Inflammatory macrophage treated with lipopolysaccharide for 4 hours (primary cell): ENCODE results near the gene GABARAPL1.

Experiments used
- DNase-seq: peaks from one replicate; pipeline ENCODE4 v3.0.0-alpha.2; 2020

GABARAPL1 gene

GRCh38 chr12:10235761-10236631 is 23.3 kb downstream of the GABARAPL1 start:
- peak; percentile 53 for DNase-seq

DNA sequence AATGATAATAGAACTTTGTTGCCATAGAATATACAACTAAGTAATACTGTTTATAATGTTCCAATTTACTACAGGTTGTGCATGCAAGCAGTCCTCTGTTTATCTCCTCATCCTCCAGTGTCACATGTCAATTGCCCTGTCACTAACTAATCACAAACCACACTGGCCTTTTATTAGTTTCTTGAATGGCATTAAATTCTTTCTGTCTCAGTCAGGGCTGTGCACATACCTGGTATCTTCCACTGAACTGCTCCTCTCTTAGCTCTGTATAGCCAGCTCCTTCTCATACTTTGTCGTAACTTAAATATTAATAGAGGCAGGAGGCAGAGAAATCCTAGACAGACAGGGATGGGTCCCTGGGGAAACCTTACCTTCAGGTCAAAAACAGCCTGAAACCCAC is 24.0 kb downstream of the GABARAPL1 start:
- DNase-seq: no peak

DNA sequence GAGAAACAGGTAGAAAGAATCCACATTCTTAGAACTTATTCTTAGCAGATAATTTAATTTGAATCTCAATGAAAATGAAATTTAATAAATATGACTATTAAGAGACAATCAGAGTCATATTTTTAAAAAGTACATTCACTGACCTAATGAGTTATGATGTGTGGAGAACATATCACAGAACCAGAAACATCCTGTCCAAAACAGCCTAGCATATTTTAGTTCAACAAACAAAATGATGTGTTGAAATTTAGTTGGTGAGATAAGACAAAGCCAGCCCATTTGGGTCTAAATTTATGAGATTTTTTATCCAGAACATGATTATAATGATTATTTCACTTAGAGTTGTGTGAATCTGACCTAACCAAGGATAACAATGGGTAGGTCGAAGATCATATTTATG is 25.8 kb downstream of the GABARAPL1 start:
- no peak for DNase-seq

GRCh38 chr12:10241290-10241689 is 28.6 kb downstream of the GABARAPL1 start:
- no peak for DNase-seq

GRCh38 chr12:10241727-10242126 is 29.1 kb downstream of the GABARAPL1 start:
- DNase-seq: no peak

GRCh38 chr12:10242539-10242938 is 29.9 kb downstream of the GABARAPL1 start:
- DNase-seq: no peak

GRCh38 chr12:10243818-10244520 is 31.3 kb downstream of the GABARAPL1 start:
- peak; percentile 56 for DNase-seq

GRCh38 chr12:10247436-10248058 is 34.9 kb downstream of the GABARAPL1 start:
- no peak for DNase-seq

DNA sequence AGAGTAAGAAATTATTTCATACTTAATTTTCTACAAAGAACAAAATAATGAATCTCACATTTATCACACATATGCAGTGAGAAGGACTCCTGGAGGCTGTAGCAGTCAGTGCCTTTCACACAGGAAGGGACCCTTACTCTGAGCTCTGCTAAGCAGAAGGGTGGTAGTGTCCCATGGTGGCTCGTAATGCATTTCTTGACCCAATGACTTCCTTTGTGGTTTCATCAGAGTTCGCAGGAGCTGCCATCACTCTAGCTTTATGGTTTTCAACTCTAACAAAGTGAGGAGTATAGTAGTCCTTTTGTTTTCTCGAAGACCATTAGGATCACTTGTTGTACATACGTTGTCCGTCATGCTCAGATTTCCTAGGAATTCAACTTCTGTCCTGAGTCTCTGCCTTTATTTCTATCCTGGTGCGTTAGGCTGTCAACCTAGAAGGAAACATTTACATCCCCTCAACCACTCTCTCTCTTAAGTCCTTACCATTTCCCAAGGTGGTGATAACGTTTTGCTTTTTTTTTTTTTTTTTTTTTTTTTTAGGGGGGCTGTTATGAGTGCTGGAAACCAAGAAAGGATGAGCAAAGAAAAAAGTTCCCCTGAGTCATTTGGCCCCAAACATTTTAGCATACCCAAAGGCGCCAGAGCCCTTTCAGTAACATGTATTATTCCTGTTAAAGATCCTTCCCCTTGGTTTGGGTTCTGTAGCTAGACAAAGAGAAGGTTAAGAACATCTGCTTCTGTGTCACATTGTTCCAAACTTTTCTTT is 37.2 kb downstream of the GABARAPL1 start:
- DNase-seq: no peak

DNA sequence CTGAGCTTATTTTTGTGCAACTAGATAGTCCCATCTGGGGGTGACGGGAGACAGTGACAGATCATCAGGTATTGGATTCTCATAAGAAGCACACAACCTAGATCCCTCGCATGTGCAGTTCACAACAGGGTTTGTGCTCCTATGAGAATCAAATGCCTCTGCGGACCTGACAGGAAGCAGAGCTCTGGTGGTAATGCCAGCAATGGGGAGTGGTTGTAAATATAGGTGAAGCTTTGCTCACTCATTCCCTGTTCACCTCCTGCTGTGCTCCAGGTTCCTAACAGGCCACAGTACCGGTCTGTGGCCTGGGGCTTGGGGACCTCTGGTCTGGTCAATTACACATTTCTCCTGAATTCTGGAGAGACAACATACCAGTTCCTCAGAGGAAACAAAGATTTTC is 39.0 kb downstream of the GABARAPL1 start:
- no peak for DNase-seq

DNA sequence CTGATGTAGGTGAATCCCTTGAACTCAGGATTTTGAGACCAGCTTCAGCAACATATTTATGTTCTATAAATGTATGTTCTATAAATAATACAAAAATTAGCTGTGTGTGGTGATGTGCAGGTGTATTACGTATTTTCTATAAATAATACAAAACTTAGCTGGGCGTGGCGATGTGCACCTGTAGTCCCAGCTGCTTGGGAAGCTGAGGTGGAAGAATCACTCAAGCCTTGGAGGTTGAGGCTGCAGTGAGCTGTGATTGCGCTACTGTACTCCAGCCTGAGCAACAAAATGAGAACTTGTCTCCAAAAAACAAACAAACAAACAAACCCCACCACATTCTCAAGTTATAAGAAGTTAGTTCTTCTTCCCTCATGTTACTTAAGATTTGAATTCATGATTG is 39.5 kb downstream of the GABARAPL1 start:
- no peak for DNase-seq

DNA sequence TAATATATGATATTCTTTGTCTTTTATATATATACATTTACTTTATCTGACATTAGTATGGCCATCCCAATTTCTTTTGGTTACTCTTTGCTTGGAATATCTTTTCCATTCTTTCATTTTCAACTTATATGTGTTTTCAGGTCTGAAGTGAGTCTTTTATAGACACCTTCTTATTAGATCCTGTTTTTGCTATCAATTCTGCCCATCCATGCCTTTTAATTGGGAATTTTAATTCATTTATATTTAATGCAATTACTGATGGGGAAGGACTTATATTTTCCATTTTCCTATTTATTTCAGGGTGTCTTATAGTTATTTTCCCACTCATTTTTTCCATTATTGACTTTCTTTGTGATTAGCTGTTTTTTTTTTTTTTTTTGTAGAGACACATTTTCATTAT is 43.4 kb downstream of the GABARAPL1 start:
- no peak for DNase-seq

GRCh38 chr12:10260927-10261326 is 48.2 kb downstream of the GABARAPL1 start:
- no peak for DNase-seq

GRCh38 chr12:10268037-10268436 is 55.4 kb downstream of the GABARAPL1 start:
- DNase-seq: no peak

DNA sequence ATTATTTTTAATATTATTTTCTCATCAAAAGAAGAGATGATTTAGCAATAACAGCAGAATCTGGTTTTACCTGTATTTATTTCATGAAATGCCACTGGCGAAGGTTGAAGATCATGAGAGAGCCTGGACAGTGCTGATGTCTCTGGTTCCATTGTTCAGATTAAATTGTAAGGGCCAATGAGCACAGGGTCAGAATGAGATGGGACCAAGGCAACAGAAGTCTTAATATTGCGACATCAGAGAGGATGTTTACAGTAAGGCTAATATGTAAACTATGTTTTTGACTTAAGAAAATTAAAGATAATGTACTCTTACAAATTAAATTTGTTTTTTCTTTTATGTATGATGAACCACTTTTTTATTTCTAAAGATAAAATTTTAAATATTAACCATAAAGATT is 59.8 kb downstream of the GABARAPL1 start:
- no peak for DNase-seq
